K562 (cell line): ENCODE data around the gene CRAMP1. TPM values are rescaled to one million over a fixed set of nuclear protein-coding genes. Genes with fewer than 3 reads are reported as not detected.

Experiments used
- ATAC-seq: fragments of 200-7000 bp; cut with Tn5 transposase; 3 replicates; pipeline ENCODE4 v1.9.1; 2020; ENCODE audit warnings: moderate library complexity
- BruUV-seq: library from RNA; stranded (reverse); fragments of 400-500 nt; replicated peaks from 2 replicates; lab custom pipeline; 2021; lab: Mats Ljungman, UMichigan
- CTCF ChIA-PET: fragments of 300-600 bp; formaldehyde crosslinking; extraction: SDS; loops from one replicate; lab custom pipeline; 2021; ENCODE audit warnings: low intra/inter-chr PET ratio; lab: Yijun Ruan, JAX
- POLR2A ChIA-PET: fragments of 300-600, 350-650 bp; sonication (Branson Sonifier 250); formaldehyde crosslinking; extraction: SDS; loops from one replicate; lab custom pipeline; 2021; ENCODE audit warnings: antibody characterized with exemption, inconsistent platforms; lab: Yijun Ruan, JAX
- DNase-seq, 4 experiments: peaks; one replicate each; pipeline versions ENCODE4 v3.0.0 to v3.0.0-alpha.2; 2011 to 2018; ENCODE audit warnings: low spot score in 3 of 4, mixed read lengths in 3 of 4; ENCODE audit errors: extremely low read depth in 1 of 4
- FAIRE-seq: peaks from 2 replicates; lab custom pipeline; 2011; peaks lifted over from hg19 to GRCh38; lab: Jason Lieb, UNC
- H2AFZ ChIP-seq: 2 replicates; pipeline ENCODE4 v1.6.0; 2011; ENCODE audit warnings: low read depth, low read length, control low read depth, inconsistent platforms
- H3K27ac ChIP-seq: fragments of 200-600 bp; 3 replicates; pipeline ENCODE4 v1.8.0; 2011; ENCODE audit warnings: low read depth, mild to moderate bottlenecking, control low read depth, inconsistent platforms, low read length, moderate library complexity, mixed read lengths; ENCODE audit errors: extremely low read depth
- H3K27me3 ChIP-seq, 2 experiments: fragments of 300-600 bp in 1 of 2; 2 replicates in 1 of 2; 3 replicates in 1 of 2; pipeline versions ENCODE4 v1.6.0 to v1.8.0; 2011; ENCODE audit warnings: inconsistent platforms in 2 of 2, low read length in 2 of 2, mild to moderate bottlenecking in 1 of 2, mixed read lengths in 1 of 2, moderate library complexity in 1 of 2; ENCODE audit not compliant: control insufficient read depth in 2 of 2, insufficient read depth in 2 of 2
- H3K36me3 ChIP-seq: fragments of 300-600 bp; 3 replicates; pipeline ENCODE4 v1.8.0; 2011; ENCODE audit warnings: mild to moderate bottlenecking, low read length, inconsistent platforms; ENCODE audit not compliant: control insufficient read depth, insufficient read depth
- H3K4me1 ChIP-seq, 2 experiments: fragments of 200-600 bp in 1 of 2; replicated peaks in 1 of 2; 2 replicates in 1 of 2; 3 replicates in 1 of 2; pipeline versions ENCODE4 v1.5.1 to v1.8.0; 2011; ENCODE audit warnings: inconsistent platforms in 2 of 2, low read length in 2 of 2, mild to moderate bottlenecking in 1 of 2, mixed read lengths in 1 of 2, moderate library complexity in 1 of 2; ENCODE audit not compliant: control insufficient read depth in 2 of 2, insufficient read depth in 2 of 2
- H3K4me2 ChIP-seq: 2 replicates; pipeline ENCODE4 v1.6.1; 2011; ENCODE audit warnings: low read length, control low read depth, inconsistent platforms, mixed read lengths; ENCODE audit not compliant: insufficient read depth
- H3K4me3 ChIP-seq: fragments of 200-600 bp; sonication (generic), shearing (Covaris generic); 2 replicates; pipeline ENCODE4 v1.5.1; 2016; ENCODE audit warnings: control low read depth, inconsistent platforms
- H3K79me2 ChIP-seq: fragments of 200-600 bp; 3 replicates; pipeline ENCODE4 v1.8.0; 2011; ENCODE audit warnings: low read length, inconsistent platforms; ENCODE audit not compliant: control insufficient read depth, insufficient read depth
- H3K9ac ChIP-seq, 2 experiments: 2 replicates each; pipeline versions ENCODE4 v1.6.0 to v1.6.1; 2011; ENCODE audit warnings: low read depth in 2 of 2, low read length in 2 of 2, control low read depth in 1 of 2, inconsistent platforms in 1 of 2, mild to moderate bottlenecking in 1 of 2, mixed read lengths in 1 of 2; ENCODE audit not compliant: insufficient read depth in 1 of 2
- H3K9me1 ChIP-seq: one replicate; pipeline ENCODE4 v1.6.0; 2011; ENCODE audit warnings: inconsistent platforms, mild to moderate bottlenecking, low read length, moderate library complexity; ENCODE audit not compliant: control insufficient read depth, insufficient read depth
- H3K9me3 ChIP-seq: replicated peaks from 2 replicates; pipeline ENCODE4 v1.5.1; 2011; ENCODE audit warnings: low read depth, low read length, inconsistent platforms; ENCODE audit not compliant: control insufficient read depth, insufficient read depth
- H4K20me1 ChIP-seq: replicated peaks from 2 replicates; pipeline ENCODE4 v1.6.1; 2011; ENCODE audit warnings: low read length, inconsistent platforms, mixed read lengths; ENCODE audit not compliant: control insufficient read depth, insufficient read depth
- CTBP1 ChIP-seq: fragments of 450-650 bp; IDR thresholded peaks from 2 replicates; pipeline ENCODE4 v1.6.1; 2016; ENCODE audit warnings: borderline replicate concordance
- ETV1 ChIP-seq: fragments of 450-650 bp; conservative IDR thresholded peaks from 2 replicates; pipeline ENCODE4 v1.6.1; 2016; ENCODE audit warnings: missing genetic modification characterization, control low read depth, low read depth, missing compliant biosample characterization
- FOXA1 ChIP-seq: fragments of 450-650 bp; IDR thresholded peaks from 2 replicates; pipeline ENCODE4 v1.6.1; 2016; ENCODE audit warnings: mild to moderate bottlenecking, borderline replicate concordance
- GABPB2 ChIP-seq: fragments of 250-450 bp; sonication (Bioruptor Pico); conservative IDR thresholded peaks from 2 replicates; pipeline ENCODE4 v1.5.1; 2021; ENCODE audit warnings: mild to moderate bottlenecking
- HNRNPH1 ChIP-seq: fragments of 200-400 bp; formaldehyde crosslinking; optimal IDR thresholded peaks from 2 replicates; pipeline ENCODE3; 2017; ENCODE audit warnings: low read depth, mild to moderate bottlenecking, low read length, moderate library complexity
- KLF10 ChIP-seq: fragments of 250-450 bp; sonication (Bioruptor Pico); IDR thresholded peaks from 2 replicates; pipeline ENCODE4 v1.6.1; 2021; ENCODE audit warnings: matching md5 sums
- KLF16 ChIP-seq: IDR thresholded peaks from 2 replicates; pipeline ENCODE4 v1.6.1; 2016; ENCODE audit warnings: antibody characterized with exemption
- LEF1 ChIP-seq: fragments of 450-650 bp; IDR thresholded peaks from 2 replicates; pipeline ENCODE4 v1.6.1; 2016; ENCODE audit warnings: mild to moderate bottlenecking
- MAFF ChIP-seq: IDR thresholded peaks from 2 replicates; pipeline ENCODE4 v1.6.1; 2012; ENCODE audit warnings: low read length, improper control_type of control experiment
- NFE2 ChIP-seq: IDR thresholded peaks from 2 replicates; pipeline ENCODE4 v1.6.1; 2014; ENCODE audit warnings: antibody characterized with exemption, low read depth
- POLR2G ChIP-seq: fragments of 200-400 bp; formaldehyde crosslinking; IDR thresholded peaks from 2 replicates; pipeline ENCODE4 v1.6.1; 2017; ENCODE audit warnings: low read depth, mild to moderate bottlenecking, antibody characterized with exemption, low read length, moderate library complexity
- RBM15 ChIP-seq: fragments of 200-400 bp; formaldehyde crosslinking; IDR thresholded peaks from 2 replicates; pipeline ENCODE4 v1.6.1; 2018; ENCODE audit warnings: mild to moderate bottlenecking, low read length, moderate library complexity; ENCODE audit not compliant: insufficient read depth
- RBM17 ChIP-seq: fragments of 200-400 bp; formaldehyde crosslinking; IDR thresholded peaks from 2 replicates; pipeline ENCODE4 v1.6.1; 2017; ENCODE audit warnings: low read depth, mild to moderate bottlenecking, low read length, borderline replicate concordance
- RHOXF2B ChIP-seq: fragments of 250-450 bp; sonication (Bioruptor Pico); conservative IDR thresholded peaks from 2 replicates; pipeline ENCODE4 v1.5.1; 2021
- TSC22D4 ChIP-seq: fragments of 450-650 bp; IDR thresholded peaks from 2 replicates; pipeline ENCODE4 v1.6.1; 2016; ENCODE audit warnings: missing genetic modification characterization, missing biosample characterization, control low read depth
- ZBTB17 ChIP-seq: fragments of 450-650 bp; formaldehyde crosslinking; IDR thresholded peaks from 2 replicates; pipeline ENCODE4 v1.4.0; 2020; ENCODE audit warnings: mild to moderate bottlenecking
- ZNF586 ChIP-seq: fragments of 450-650 bp; formaldehyde crosslinking; conservative IDR thresholded peaks from 2 replicates; pipeline ENCODE4 v1.4.0; 2020; ENCODE audit warnings: mild to moderate bottlenecking, moderate library complexity
- WGBS: fragments of 100-300 bp; shearing (Covaris generic); methylation state at CpG from one replicate; pipeline ENCODE4 v1.1.6; 2016; ENCODE audit warnings: low coverage, mixed read lengths; ENCODE audit not compliant: insufficient coverage; ENCODE audit errors: missing lambda C conversion rate; 5-methylcytosine and 5-hydroxymethylcytosine counted together
- in situ Hi-C: fragments of 300-500 bp; cut with MboI; formaldehyde crosslinking; loops from 4 replicates; pipeline ENCODE4 v1.15.0; 2018; ENCODE audit warnings: inconsistent platforms, mixed read lengths
- intact Hi-C: fragments of 100-400 bp; cut with micrococcal nuclease; formaldehyde crosslinking; loops from 2 replicates; pipeline ENCODE4 v1.14.2; 2022
- polyA plus RNA-seq, 8 experiments: library from polyadenylated mRNA; depleted of rRNA in 4 of 8; stranded (reverse) in 5 of 8; unstranded in 3 of 8; fragments of >200 nt; fragmentation: Nextera tagmentation in 2 of 8; fragmentation: Illumina TruSeq in 1 of 8; extraction: Ambion mirVana in 2 of 8; extraction: Trizol in 1 of 8; gene quantifications; 2 replicates each; pipeline versions ENCODE4 v1.2.1 to v1.2.3, GENCODE V29; 2011 to 2014; ENCODE audit warnings: inconsistent platforms in 1 of 8, missing spikeins in 1 of 8
- total RNA-seq, 7 experiments: library from RNA; depleted of rRNA in 6 of 7; stranded (reverse); fragments of >200 nt in 6 of 7; fragmentation: Illumina TruSeq in 2 of 7; extraction: Trizol in 2 of 7; gene quantifications; 2 replicates each; pipeline versions ENCODE4 v1.2.1 to v1.2.3, GENCODE V29; 2011 to 2021; ENCODE audit warnings: low replicate concordance in 1 of 7
- TF ChIP-seq, protein P1 (sequence below): sonication (generic); IDR thresholded peaks from 2 replicates; pipeline ENCODE4 v1.6.1; 2016

The CRAMP1 gene
- total and polyA plus RNA-seq, 9 of the 15 experiments (the other 6 are each of a cell fraction or from before 2014, with no cell fraction given), result 0.52 to 20.8 (median 7.5) TPM

DNA sequence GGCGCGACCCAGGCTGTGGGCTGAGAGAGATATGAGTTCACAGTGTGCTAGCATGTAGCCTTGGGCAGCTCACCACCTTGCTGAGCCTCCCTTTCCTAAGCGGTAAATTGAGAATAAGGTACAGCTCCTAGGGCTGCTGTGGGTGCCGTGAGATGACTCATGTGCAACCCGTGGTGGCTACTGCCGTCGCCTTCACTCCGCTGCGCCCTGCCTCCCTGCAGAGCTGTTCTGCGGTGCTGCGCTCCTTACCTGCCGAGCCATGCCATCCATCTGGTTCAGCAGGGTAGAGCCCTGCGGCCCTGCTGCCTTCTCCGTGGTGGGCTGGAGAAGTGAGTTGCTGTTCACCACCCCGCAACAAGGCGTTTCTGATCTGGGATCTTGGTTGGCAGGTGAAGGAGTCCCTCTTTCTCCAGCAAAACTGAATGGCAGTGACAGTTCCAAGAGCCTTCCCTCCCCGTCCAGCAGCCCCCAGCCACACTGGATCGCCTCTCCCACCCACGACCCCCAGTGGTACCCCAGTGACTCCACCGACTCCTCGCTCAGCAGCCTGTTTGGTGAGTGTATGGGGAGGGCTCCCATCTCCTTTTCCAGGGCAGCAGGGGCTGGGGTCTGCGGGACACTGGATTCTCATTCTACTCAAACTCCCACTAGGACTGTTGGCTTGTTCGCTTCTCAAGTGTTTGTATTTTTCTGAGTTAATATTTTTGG lies 56.6 kb downstream of the CRAMP1 start:
- Histone ChIP-seq H3K4me3 (no peak overlapping the region), H4K20me1 (no peaks in the 10 kb centered on the region), H3K79me2 (no peaks in the 10 kb centered on the region), H3K27ac (no peak overlapping the region), H3K36me3 (peaks cover 94% of the 10 kb centered on the region), H3K9me3 (no peaks in the 10 kb centered on the region), H3K9me1 (no peaks in the 10 kb centered on the region), H2AFZ (no peak overlapping the region), H3K27me3 (no peaks in the 10 kb centered on the region), H3K4me2 (no peak overlapping the region), H3K4me1 (no peaks in the 10 kb centered on the region), H3K9ac (peak overlapping the region in 1 of 2 experiments; percentile 10; a peak in 1 of 4 replicates)
- ChIA-PET CTCF (no interaction called here), POLR2A (interaction anchor here (0.6 to 3.6 kb wide), 2 partner anchors 9 to 12 kb away, joined by 3 to 18 read pairs; partner anchors contain the start of gene JPT2)
- intact Hi-C loops, result no loop called here
- ATAC-seq (no peak), DNase-seq (no peak), FAIRE-seq (no peak)
- TF ChIP-seq ZBTB17 (CRISPR knock-in tag), result no peak
- TF ChIP-seq POLR2G, result 0 out of 2 replicates have a peak, but pooled peaks have one; percentile 22
- TF ChIP-seq FOXA1, result no peak
- in situ Hi-C loops, result no loop called here
- WGBS, result 92% methylated on average over 18 of the region's 23 CpGs
- BruUV-seq, result no TSS peak

DNA sequence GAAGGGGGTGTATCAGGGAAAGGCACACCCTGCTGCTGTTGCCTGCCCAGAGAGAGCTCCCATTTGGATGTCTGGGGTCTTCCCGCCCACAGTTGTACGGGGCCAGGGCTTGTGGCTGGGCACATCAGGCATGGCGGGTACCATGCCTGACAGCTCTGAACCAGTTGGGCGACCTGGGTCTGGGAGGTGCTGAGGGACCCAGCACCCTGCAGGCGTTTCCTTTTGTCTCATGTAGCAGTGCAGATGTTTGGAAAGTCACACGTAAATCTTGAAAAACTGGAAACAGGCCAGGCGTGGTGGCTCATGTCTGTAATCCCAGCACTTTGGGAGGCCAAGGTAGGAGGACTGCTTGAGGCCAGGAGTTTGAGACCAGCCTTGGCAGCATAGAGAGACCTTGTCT lies 57.5 kb downstream of the CRAMP1 start:
- H3K4me3 ChIP-seq, result no peak overlapping the region
- H3K9me3 ChIP-seq, result no peaks in the 10 kb centered on the region
- H3K27ac ChIP-seq, result no peak overlapping the region
- no peak overlapping the region for H3K9ac ChIP-seq
- H3K36me3 ChIP-seq, result peaks cover 95% of the 10 kb centered on the region
- CTCF ChIA-PET, result no interaction called here
- in situ Hi-C loops (no loop called here), intact Hi-C loops (no loop called here)
- H4K20me1 ChIP-seq, result no peaks in the 10 kb centered on the region
- no peak for FAIRE-seq
- no peaks in the 10 kb centered on the region for H3K79me2 ChIP-seq
- WGBS, result 95% methylated on average over 6 of the region's 7 CpGs
- no peak for ATAC-seq
- H3K4me2 ChIP-seq, result no peak overlapping the region
- BruUV-seq, result no TSS peak
- no peak overlapping the region for H2AFZ ChIP-seq
- POLR2A ChIA-PET, result no interaction called here
- no peaks in the 10 kb centered on the region for H3K27me3 ChIP-seq
- H3K9me1 ChIP-seq, result no peaks in the 10 kb centered on the region
- DNase-seq, result no peak
- H3K4me1 ChIP-seq, result no peaks in the 10 kb centered on the region
- TF ChIP-seq MAFF, result no peak
- no peak for TF ChIP-seq RBM15
- no peak for TF ChIP-seq KLF16
- no peak for TF ChIP-seq ZNF586 (CRISPR knock-in tag)
- no peak for TF ChIP-seq NFE2
- no peak for TF ChIP-seq ETV1 (tag)
- no peak for TF ChIP-seq CTBP1
- TF ChIP-seq, protein P1, sequence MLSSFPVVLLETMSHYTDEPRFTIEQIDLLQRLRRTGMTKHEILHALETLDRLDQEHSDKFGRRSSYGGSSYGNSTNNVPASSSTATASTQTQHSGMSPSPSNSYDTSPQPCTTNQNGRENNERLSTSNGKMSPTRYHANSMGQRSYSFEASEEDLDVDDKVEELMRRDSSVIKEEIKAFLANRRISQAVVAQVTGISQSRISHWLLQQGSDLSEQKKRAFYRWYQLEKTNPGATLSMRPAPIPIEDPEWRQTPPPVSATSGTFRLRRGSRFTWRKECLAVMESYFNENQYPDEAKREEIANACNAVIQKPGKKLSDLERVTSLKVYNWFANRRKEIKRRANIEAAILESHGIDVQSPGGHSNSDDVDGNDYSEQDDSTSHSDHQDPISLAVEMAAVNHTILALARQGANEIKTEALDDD, result no peak
- TF ChIP-seq KLF10, result no peak
- no peak for TF ChIP-seq RBM17
- TF ChIP-seq TSC22D4, result no peak
- TF ChIP-seq RHOXF2B (CRISPR knock-in tag), result no peak
- TF ChIP-seq HNRNPH1, result no peak
- TF ChIP-seq GABPB2 (CRISPR knock-in tag), result no peak
- no peak for TF ChIP-seq LEF1
